Measurements from ENCODE around the gene SNTA1.

DNA sequence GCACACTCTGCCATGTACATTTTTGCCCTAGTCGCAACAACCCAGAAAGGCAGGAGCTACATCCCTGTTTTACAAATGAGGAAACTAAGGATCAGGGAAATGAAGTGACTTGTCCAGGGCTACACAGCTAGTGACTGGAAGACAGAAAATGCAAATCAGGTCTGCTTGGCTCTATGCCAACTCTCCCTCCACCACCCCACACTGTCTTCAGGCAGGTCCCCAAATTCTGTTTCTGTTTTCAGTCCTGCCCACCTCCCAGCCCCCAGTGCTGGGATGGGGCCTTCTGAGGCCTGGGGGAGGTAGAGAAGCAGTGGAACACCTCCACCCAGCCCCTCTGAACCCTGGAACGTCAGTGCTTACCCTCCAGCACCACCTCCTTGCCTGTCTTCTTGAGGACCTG lies 5.1 kb downstream of the SNTA1 start:
- TF ChIP-seq, protein P1, sequence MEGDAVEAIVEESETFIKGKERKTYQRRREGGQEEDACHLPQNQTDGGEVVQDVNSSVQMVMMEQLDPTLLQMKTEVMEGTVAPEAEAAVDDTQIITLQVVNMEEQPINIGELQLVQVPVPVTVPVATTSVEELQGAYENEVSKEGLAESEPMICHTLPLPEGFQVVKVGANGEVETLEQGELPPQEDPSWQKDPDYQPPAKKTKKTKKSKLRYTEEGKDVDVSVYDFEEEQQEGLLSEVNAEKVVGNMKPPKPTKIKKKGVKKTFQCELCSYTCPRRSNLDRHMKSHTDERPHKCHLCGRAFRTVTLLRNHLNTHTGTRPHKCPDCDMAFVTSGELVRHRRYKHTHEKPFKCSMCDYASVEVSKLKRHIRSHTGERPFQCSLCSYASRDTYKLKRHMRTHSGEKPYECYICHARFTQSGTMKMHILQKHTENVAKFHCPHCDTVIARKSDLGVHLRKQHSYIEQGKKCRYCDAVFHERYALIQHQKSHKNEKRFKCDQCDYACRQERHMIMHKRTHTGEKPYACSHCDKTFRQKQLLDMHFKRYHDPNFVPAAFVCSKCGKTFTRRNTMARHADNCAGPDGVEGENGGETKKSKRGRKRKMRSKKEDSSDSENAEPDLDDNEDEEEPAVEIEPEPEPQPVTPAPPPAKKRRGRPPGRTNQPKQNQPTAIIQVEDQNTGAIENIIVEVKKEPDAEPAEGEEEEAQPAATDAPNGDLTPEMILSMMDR (IDR thresholded peaks at IDR 0.05): no peak
- no peak for TF ChIP-seq POLR2A (IDR thresholded peaks at IDR 0.05)

All from tibial nerve (tissue), 3 donors.